Right lung (tissue), 5 donors: ENCODE measurements around the gene CDC42BPB. TPM values are rescaled to one million over a fixed set of nuclear protein-coding genes. Genes with fewer than 3 reads are reported as not detected.
A peak's percentile ranks its signal among the peaks of the same experiment; 100 is the strongest.

Experiments
- DNase-seq, 2 donors: peaks; one replicate each; pipeline ENCODE4 v3.0.0-alpha.2; 2013
- polyA plus RNA-seq, 5 donors: library from polyadenylated mRNA; unstranded; fragments of 120-200 nt; gene quantifications; one replicate each; pipeline versions ENCODE4 v1.2.1 to v1.2.3, GENCODE V29; 2013; ENCODE audit warnings: inconsistent platforms in 1 of 5, low replicate concordance in 1 of 5; ENCODE audit not compliant: insufficient read length in 5 of 5, insufficient read depth in 1 of 5

Gene CDC42BPB
- polyA plus RNA-seq, 5 donors = 59.3 to 80.3 (median 69.9) TPM

DNA sequence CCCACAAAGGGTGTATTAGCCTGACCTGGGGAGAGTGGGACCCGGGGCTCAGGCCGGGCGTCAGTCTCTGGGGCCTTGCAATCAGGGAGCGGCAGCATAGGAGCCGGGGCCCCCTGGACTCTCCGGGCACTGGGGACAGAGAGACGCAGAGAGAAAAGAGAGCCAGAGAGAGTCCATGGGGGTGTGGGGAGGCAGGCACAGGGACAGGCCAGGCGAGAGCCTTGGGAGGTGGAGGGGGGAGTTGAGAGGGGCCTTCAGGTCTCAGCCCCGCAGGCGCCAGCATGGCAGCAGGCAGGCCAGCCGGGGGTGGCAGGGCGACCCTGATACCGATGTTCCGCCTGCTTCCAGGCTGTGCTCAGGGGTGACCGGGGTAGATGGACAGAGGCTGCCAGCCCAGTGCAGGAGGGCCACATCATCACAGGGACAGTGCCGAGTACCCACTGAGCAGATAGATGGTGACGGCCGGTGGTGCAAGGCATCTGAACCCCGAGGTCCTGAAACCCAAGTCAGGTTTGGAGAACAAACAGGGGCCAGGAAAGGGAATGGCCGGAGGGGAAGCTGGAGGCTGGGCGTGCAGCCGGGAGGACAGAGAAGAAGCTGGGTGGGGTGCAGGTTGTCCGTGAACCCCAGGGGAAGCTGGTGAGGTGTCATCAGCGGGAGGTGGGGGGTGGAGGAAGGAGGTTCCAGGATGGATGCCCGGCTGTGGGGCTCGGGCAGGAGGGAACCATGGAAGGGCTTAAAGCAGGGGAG is 40.1 kb upstream of the CDC42BPB start:
- no peak for DNase-seq

DNA sequence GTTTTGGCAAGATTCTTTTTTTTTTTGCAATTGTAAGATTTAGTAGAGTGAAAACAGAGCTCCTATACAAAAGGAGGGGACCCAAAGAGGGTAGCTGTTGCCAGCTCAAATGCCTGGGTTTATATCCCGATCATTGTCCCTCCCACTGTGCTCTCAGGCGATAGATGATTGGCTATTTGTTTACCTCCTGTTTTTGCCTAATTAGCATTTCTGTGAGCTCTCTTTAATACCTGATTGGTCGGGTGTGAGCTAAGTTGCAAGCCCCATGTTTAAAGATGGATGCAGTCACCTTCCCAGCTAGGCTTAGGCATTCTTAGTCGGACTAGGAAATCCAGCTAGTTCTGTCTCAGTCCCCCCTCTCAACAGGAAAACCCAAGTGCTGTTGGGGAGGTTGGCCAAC is 39.0 kb upstream of the CDC42BPB start:
- DNase-seq = no peak

DNA sequence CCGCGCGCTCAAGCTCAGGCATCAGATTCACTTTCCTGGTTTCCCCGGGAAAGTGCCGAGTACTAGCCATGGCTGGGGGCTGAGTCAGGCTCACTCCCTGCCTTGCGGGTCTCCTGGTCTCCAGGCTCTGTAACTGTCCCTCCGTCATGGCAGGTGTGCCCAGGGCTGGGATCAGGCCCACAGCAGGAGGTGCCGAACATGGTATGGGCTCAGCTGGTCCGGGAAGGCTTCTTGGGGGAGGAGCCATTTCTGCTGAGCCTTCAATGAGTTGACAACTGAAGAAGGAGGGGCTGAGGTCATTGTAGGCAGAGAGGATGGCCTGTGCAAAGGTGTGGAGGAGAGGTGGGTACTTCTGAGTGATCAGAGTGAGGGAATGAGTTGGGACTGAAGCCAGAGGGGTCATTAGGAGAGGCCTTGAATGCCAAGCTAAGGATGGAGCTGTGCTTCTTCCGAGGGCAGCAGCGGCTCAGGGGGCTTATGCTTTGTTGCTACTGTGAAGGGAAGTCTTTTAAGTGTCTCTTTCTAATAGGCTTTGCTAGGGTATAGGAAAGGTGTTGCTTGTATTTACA is 37.9 kb upstream of the CDC42BPB start:
- DNase-seq = no peak

DNA sequence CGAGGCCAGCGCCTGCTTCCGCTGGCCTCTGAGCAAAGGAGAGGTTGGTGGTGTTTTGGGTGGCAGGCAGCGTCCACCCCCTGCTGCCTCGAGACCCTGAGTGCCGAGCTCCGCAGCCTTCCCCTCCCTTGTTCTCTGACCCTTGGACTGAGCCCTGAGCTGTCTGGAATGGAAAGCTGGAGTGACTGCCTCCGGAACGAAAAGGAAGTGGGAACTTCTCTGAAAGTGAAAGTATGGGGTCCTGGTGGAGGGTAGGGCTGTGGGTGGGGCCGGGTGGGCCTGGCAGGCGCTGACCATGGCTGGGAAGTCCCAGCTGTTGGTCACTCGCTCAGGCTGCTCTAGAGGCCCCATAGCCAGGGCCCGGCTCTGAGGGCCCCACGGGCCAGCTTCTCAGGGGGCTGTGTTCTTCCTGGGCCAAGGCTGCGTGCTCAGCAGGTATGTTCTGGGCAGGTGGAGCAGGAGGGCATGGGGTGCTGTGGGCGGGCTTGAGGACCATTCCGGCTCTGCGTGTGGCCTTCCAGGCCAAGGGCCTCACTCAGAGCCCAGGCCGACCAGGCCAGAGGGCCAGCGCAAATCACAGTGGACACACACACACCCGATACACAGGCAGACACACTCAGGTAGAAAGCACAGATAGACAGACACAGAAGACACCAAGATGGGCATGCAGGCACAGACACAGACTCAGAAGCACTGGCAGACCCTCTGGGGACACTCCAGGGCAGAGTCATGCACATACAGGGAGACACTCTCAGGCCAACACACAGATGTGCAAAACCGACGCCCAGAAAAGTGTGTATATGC is 37.3 kb upstream of the CDC42BPB start, which contains the start of gene EXOC3L4:
EXOC3L4 (plus strand) TSS at position 320 of the 804 bp plus-strand sequence. CDS start 5,495 bp downstream, outside the sequence.
- peak; percentile 62 to 65 for DNase-seq

DNA sequence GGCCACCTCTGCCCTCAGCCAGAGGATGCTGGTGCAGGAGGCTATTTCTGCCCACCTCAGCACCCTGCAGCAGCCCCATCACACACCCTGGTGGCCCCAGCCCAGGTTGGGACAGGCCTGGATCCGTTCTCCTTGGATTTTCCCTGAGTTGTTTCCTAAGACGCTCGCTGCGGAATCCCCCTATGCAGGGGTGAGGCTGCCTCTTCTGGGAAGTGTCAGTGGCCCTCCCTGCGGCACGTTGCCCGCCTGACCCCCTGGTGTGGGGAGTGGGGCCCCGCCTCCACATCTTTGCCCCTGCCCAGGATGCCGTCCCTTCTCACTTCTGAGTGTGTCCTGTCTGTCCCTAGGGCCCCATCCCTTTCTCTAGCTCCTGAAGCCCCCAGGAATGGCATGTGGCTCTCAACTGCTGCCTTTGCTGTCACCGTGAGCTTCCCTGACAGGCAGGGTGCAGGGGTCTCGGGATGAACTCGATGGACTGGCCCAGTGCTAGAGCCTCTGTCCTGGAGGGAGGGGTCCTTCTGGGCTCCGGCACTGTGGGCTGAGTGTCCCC is 36.6 kb upstream of the CDC42BPB start:
- no peak for DNase-seq

DNA sequence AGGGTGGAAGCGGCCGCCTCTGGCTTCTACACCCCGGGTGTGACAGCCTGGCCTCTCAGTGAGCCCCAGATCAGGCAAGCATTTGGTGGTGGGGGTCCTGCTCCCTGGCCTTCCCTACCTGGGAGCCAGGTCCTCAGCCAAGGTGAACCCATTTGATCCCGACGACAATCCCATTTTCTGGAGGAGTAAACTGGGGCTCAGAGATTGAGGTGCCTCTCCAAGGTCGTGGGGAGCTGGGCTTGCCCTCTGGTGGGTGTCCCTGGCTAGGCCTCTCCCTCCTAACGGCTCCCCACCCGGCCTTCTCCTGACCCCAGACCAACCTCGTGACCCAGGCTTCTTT is 34.5 kb upstream of the CDC42BPB start:
- no peak for DNase-seq

DNA sequence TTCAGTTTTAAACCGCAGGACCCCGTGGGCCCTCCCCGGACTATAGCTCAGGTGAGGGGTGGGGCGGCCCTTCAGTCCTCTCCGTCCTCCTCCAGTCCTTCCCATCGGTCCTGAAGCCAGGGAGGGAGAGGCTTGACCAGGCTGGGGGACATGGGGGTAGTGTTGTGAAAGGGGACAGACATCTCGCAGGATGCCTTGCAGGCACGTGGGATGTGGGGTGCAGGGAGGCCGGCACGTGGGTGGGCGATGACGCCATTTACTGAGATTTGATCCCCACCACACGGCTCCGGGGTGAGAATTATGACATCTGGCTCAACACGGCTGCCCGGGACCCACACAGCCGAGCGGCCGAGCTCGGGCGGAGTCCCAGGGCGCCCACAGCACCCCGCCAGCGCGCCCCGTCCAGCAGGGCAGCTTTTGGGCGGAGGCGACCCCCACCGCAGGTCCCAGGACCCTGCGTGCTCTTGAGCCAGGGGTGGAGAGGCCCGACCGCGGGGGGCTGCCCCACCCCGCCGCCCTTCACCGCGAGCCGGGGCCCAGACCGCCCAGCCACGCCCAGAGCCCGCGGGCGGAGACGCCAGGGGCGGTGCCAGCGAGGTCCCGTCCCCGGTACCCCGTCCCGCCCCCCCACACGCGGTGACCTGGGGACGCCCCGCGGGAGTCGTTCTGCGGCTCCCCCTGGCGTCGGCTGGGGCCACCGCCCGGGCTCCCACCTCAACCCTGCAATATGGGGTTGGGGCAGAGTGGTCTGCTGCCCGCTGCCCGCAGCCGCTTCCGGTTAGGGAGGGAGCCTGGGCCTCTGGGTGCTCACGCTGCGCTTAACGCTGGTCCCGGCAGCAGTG is 33.9 kb upstream of the CDC42BPB start:
- no peak for DNase-seq

DNA sequence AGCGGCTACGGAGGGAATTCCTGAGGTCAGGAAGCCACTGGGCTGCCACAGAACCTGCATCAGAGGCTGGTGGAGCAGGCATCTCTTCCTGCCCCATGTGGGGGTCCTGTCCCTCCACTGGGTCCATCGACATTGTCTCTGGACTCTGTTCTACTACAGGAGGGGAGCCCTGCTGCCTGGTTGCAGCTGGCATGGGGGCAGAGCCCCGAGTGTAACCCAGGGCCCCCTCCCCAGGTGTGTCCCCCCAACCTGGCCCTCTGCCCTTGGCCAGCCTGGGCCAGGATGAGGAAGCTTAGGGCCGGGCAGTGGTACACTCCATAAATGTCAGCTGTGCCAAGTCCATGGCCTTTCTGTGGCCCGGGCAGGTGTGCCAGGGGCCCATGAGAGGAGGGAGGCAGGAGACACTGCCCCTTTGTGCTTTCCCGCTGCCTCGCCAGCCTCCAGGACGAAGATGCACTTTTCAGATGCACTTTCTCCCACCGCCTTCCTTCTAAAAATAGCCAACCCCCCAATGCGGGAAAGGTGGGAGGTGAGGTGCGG is 33.2 kb upstream of the CDC42BPB start:
- DNase-seq = no peak

DNA sequence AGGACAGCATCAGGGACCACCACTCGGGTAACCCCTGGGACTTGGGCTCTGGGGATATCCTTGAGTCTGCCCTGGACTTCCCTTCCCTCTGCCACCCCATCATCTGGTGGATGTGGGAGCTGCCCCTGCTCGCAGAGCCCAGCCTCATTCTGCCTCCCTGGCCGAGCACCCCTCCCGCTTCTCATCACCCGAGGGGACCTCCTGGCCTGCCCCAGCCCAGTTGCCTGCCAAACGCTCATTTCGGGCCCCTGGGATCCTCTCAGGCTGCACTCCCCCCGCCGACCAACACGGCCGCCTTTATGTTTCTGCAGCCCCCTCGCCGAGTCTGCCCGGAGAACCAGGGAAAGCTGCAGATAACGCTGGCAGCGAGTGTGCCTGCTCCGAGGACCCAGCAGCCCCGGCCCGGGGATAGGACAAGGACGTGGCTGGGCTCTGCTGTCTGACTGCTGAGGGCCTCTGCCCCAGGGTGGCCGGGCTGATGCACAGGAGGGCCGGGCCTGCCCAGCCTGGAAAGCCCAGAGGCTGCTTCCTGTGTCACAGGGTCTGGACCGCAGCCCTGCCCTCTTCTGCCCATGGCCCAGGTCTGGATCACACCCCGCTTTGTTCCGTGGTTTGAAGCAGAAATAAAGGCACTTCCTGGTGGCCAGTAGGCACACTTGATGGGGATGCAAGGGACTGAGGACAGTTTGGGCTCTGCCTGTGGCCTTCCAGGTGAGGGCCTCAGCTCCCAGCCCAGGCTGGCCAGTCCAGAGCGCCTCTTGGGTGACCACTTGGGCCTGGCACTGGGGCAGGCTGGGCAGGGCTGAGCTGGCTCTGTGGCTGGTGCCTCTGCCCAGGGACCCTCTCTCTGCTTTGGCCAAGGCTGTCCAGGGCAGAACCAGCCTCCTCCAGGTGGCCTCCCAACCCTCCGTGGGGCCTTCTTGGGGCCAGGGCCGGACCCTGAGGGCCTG is 32.3 kb upstream of the CDC42BPB start:
- DNase-seq = no peak

DNA sequence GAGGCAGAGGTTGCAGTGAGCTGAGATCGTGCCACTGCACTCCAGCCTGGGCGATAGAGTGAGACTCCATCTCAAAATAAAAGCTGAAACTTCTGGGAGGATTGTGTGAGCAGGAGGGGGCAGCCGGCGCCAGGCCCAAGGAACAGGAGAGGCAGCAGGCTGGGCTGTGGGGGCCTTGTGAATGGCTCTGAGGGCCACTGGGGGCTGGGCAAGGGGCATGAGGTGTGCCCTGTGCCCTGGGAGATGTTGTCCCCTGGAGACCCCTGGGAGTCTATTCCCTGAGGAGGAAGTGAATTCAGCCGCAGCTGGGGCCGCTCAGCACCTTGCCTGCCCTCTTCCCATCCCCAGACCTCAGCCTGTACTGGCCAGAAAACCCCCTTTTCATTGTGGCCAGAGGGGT is 31.6 kb upstream of the CDC42BPB start:
- no peak for DNase-seq

DNA sequence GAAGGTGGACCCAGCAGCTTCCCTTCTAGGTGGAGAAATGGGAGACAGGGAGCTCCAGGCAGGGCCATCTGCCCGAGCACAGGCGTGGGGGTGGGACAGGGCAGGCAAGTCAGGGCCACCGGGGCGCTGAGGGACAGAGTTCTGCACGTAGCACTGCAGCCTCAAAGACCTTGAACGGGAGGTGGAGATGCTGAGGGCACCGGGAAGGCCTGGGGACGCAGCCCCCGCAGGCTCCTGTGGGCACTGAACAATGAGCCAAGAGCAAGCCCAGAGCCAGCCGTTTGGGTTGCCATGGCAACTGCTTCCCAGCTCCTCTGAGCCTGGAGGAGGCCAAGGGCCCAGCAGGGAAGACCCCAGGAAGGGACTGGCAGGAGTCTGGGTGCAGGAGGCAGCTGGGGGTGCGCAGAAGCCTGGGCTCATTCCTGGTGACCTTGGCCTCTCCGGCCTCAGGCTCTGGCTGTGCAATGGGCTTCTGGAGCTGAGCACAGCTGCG is 30.0 kb upstream of the CDC42BPB start:
- no peak for DNase-seq

DNA sequence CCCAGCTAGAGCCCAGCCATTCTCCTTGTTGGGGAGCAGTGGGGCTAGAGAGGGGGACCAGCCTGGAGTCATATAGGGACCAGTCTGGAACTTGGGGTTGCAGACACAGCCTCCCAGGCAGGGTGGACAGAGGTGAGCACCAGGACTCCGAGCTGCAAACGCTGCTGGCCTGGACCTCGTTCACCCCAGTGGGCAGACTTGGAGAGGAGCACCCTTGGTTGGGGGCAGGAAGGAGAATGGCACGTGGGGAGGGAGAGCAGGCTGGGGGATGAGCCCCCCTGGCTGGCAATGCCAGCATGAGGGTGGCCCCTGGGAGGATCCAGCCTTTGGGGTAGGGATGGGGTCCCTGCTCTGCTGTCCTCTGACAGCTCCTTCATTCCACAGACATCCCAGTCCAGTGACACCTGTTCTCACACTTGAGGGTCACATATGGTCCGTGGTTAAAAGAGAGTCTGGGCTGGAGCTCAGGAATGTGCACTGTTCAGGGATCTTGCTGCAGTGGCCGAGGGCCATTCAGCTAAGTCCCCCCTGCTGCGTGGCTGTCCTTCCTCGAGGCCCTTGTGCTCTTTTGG is 29.5 kb upstream of the CDC42BPB start:
- no peak for DNase-seq

DNA sequence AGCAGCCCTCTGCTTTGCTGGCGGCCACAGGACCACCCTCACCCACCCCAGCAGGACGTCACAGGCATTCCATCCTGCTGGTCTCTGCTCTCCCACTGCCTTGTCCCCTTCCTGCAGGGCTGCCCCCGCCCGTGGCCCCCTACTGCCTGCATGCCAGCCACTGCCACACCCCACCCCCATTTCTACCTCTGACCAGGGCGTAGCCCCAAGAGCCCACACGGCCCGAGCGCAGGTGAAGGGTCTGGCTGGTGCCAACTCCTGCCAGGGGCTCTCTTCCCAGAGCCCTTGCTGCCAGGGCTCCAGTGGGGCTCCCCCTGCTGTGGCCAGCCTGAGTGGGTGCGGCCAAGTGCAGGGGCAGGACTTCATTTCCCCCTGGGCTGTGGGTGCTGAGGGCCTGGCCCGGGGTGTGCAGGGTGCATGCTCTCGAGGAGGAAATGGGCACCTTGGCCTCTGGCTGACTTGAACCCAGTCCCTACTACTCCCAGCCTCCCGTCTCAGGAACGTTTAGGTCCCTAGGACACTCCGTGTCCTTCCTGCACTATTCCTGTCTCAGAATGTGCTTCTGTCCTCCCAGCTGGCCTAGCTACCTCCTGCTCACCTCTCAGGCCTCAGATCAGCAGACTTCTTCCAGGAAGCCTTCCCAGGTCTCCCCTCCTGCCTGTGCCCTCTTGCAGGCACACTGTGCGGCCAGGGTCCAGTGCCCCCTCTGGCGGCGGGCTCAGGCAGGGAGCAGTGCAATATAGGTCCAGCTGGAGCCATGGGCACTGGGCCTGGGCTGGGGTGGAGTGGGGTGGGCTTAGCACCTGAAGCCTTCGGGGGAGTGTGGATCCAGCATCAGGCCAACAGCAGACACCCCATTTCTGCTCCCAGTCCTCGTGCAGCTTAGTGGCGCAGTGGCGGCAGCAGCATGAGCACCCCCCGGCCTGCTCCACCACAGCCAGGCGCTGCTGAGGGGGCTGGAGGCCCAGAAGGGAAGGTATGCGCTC is 28.1 kb upstream of the CDC42BPB start:
- no peak for DNase-seq

DNA sequence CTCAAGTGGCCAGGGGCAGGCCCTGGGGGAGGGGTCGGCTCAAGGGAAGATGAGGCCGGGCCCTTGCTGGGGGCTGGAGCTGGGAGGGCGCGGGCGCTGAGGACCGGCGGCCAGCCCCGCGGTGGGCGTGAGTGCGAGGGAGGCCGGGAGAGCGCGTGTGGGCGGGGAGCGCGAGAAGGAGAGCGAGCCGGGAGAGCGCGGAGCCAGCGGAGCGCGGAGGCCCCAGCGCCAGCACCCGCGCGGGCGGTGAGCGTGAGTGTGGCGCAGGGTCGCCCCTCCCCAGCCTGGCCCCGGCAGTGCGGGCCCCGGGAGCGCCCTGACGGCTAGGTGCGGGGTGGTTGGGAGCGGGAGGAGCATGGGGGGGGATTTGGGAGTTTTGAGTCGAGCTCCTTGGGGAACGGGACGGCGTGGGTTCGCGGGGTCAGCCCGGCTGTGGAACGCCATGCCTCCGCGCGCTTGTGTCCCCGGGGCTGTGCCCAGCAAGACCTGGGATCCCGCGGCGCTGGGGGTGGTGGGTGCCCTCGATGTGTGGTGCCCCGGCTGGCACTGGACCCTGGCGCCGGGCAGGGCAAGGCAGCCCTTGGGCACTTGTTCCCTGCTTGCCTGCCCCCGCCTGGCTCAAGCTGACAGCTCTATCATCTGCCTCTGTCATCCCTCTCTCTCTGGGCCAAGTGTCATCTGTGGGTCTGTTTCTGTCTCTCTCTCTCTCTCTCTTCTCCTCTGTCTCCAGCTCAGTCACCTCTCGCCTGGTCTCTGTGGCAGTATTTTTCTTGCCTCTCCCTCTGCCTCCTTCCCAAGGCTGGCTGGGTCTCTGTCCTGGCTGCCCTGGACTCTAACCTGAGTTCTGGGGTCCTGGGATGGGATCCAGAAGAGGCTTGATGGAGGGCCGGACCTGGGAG is 26.9 kb upstream of the CDC42BPB start, which contains the start of gene LBHD2:
LBHD2 (plus strand) TSS at position 190 of the 899 bp plus-strand sequence. CDS start 1,803 bp downstream, outside the sequence.
- no peak for DNase-seq

DNA sequence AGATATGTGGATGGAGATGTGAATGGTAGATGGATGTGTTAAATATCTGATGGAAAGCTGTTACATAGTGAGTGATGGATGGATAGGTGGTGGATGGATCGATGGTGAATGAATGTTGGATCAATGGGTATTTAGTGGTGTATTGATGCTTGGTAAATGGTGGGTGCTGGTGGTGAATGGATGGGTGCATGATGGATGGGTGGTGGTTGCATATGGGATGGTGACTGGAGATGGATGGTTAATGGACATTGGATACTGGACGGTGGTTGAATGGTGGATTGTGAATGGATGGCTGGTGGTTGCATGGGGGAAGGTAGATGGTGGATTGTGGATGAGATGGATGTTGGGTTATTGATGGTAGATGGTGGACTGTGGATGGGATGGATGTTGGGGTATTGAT is 24.6 kb upstream of the CDC42BPB start:
- no peak for DNase-seq

DNA sequence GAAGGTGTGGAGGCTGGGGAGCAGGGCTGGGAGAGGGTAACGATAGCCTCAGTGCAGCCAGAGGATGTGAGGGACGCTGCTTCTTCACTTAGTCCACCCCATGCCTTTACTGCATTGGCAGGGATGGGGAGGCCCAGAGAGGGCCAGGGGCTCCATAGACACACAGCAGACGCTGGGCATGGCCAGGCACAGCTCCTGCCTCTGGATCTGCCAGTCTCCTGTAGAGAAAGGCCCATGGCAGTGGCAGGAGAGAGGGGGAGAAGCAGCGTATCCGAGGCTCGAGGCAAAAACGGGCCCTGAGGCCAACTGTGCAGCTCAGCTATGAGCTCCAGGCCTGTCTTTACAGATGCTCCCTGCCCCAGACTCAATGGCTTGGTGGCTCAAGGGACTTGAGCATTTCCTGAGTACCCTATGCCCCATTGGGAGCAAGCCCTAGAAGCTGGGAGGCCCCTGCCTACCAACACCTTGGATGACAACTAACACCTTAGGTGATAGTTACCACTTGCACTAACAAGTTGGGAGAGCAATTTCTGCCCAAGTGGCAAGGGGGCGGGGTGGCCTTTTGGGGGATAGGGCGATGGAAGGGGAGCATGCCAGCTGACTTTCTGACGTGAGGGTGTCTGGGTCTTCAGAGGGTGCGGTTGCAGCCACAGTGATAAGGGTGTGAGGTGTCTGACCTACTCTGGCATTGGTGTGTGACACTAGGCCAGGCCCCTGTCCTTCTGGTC is 21.7 kb upstream of the CDC42BPB start:
- DNase-seq = no peak
